Neuronal stem cell (in vitro differentiated cells): ENCODE measurements around the gene ERC2.

ENCODE experiments used
- DNase-seq: peaks from one replicate; pipeline ENCODE4 v3.0.0-alpha.2; 2013; ENCODE audit warnings: low spot score
- H2AFZ ChIP-seq: one replicate; pipeline ENCODE4 v1.6.1; 2013; ENCODE audit warnings: mild to moderate bottlenecking, low read length, inconsistent platforms
- H2AK5ac ChIP-seq: 2 replicates; pipeline ENCODE4 v1.6.1; 2013; ENCODE audit warnings: low read depth, mild to moderate bottlenecking, inconsistent platforms, low read length, moderate library complexity, mixed read lengths
- H2BK120ac ChIP-seq: 2 replicates; pipeline ENCODE4 v1.6.1; 2013; ENCODE audit warnings: low read depth, mild to moderate bottlenecking, inconsistent platforms, low read length, moderate library complexity, mixed read lengths
- H2BK12ac ChIP-seq: one replicate; pipeline ENCODE4 v1.6.1; 2013; ENCODE audit warnings: low read length, inconsistent platforms
- H2BK15ac ChIP-seq: 2 replicates; pipeline ENCODE4 v1.6.1; 2013; ENCODE audit warnings: mild to moderate bottlenecking, low read length, inconsistent platforms, mixed read lengths
- H2BK5ac ChIP-seq: one replicate; pipeline ENCODE4 v1.6.1; 2013; ENCODE audit warnings: inconsistent platforms, mild to moderate bottlenecking, low read length, moderate library complexity
- H3K14ac ChIP-seq: one replicate; pipeline ENCODE4 v1.6.1; 2013; ENCODE audit warnings: low read length, inconsistent platforms
- H3K18ac ChIP-seq: 2 replicates; pipeline ENCODE4 v1.6.1; 2013; ENCODE audit warnings: low read length, inconsistent platforms
- H3K23ac ChIP-seq: 2 replicates; pipeline ENCODE4 v1.6.1; 2013; ENCODE audit warnings: low read depth, mild to moderate bottlenecking, mixed read lengths, low read length, inconsistent platforms; ENCODE audit not compliant: poor library complexity
- H3K27ac ChIP-seq: replicated peaks from 3 replicates; pipeline ENCODE4 v1.5.1; 2013; ENCODE audit warnings: low read length, inconsistent platforms
- H3K27me3 ChIP-seq, 3 experiments: 2 replicates each; pipeline ENCODE4 v1.6.1; 2013; ENCODE audit warnings: low read length in 3 of 3, mild to moderate bottlenecking in 2 of 3, inconsistent platforms in 1 of 3, low read depth in 1 of 3, mixed read lengths in 1 of 3, moderate library complexity in 1 of 3; ENCODE audit not compliant: control insufficient read depth in 3 of 3, insufficient read depth in 3 of 3
- H3K36me3 ChIP-seq, 2 donors: replicated peaks in 1 of 2; 2 replicates each; pipeline ENCODE4 v1.6.1; 2013; ENCODE audit warnings: low read length in 2 of 2; ENCODE audit not compliant: control insufficient read depth in 2 of 2, insufficient read depth in 2 of 2
- H3K4ac ChIP-seq: 2 replicates; pipeline ENCODE4 v1.6.1; 2013; ENCODE audit warnings: inconsistent platforms, mild to moderate bottlenecking, low read length, moderate library complexity
- H3K4me1 ChIP-seq, 2 donors: 1 replicate in 1 of 2; 2 replicates in 1 of 2; pipeline ENCODE4 v1.6.1; 2013; ENCODE audit warnings: low read length in 2 of 2, low read depth in 1 of 2; ENCODE audit not compliant: control insufficient read depth in 2 of 2, insufficient read depth in 1 of 2
- H3K4me2 ChIP-seq: one replicate; pipeline ENCODE4 v1.6.1; 2013; ENCODE audit warnings: mild to moderate bottlenecking, low read length, inconsistent platforms; ENCODE audit not compliant: insufficient read depth, poor library complexity, severe bottlenecking
- H3K4me3 ChIP-seq, 2 donors: 2 replicates each; pipeline ENCODE4 v1.5.1; 2013; ENCODE audit warnings: low read length in 2 of 2, mild to moderate bottlenecking in 2 of 2, inconsistent platforms in 1 of 2, moderate library complexity in 1 of 2
- H3K79me1 ChIP-seq: one replicate; pipeline ENCODE4 v1.6.1; 2013; ENCODE audit warnings: low read depth, mild to moderate bottlenecking, inconsistent platforms, low read length, moderate library complexity
- H3K9ac ChIP-seq: one replicate; pipeline ENCODE4 v1.6.1; 2013; ENCODE audit warnings: mild to moderate bottlenecking, low read depth, low read length, inconsistent platforms; ENCODE audit not compliant: poor library complexity
- H3K9me3 ChIP-seq, 2 donors: replicated peaks in 1 of 2; 2 replicates each; pipeline versions ENCODE3 to v1.6.1; 2013; ENCODE audit warnings: low read length in 2 of 2, mild to moderate bottlenecking in 2 of 2, inconsistent platforms in 1 of 2, low read depth in 1 of 2, mixed read lengths in 1 of 2, moderate library complexity in 1 of 2; ENCODE audit not compliant: control insufficient read depth in 2 of 2, insufficient read depth in 1 of 2
- H4K8ac ChIP-seq: one replicate; pipeline ENCODE4 v1.6.1; 2013; ENCODE audit warnings: low read depth, mild to moderate bottlenecking, inconsistent platforms, low read length, moderate library complexity
- H4K91ac ChIP-seq: one replicate; pipeline ENCODE4 v1.6.1; 2013; ENCODE audit warnings: low read length, low read depth, mild to moderate bottlenecking, inconsistent platforms; ENCODE audit not compliant: poor library complexity
- WGBS, 2 donors: extraction: QIAGEN DNeasy Blood & Tissue Kit; methylation state at CpG; one replicate each; pipeline ENCODE4 v1.1.7; 2013; ENCODE audit warnings: missing lambda C conversion rate in 2 of 2, mixed read lengths in 1 of 2; ENCODE audit not compliant: insufficient read length in 2 of 2, insufficient replicate concordance in 1 of 2; ENCODE audit errors: extremely low coverage in 2 of 2; 5-methylcytosine and 5-hydroxymethylcytosine counted together

Gene ERC2

DNA sequence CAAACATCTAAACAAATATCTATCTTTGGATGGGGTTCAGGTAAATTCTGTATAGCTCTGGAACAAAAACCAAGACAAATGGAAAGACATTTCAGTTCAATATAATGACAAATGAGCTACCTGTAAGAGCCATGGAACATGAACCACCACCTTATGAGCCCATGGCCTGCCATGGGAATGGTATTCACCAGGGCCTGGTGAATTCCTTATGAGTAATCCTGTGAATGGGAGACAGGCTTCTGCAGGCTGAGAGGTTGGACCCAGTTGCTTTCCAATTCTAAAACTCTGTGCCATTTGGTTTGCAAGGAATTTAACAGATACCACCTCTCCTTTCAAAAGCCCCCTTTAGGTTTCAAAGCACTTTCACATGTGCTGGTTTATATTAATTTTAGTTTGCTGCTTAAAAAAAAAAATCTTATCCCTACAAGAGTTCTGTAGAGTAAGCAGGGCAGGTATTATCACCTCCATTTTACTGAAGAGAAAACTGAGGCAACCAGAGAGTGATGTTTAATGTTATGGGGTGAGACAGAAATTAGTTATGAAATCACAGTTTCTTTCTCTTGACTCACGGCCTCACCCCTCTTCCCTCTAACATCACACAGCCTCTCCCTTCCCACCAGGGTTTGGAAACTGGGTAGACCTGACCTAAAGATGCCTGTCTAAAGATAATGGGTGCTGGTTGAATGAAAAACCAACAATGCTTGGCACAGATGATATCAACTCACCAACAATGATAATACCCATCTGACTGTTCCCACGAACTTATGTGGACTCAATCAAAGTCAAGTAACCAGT lies 583.6 kb downstream of the ERC2 start:
- no peak overlapping the region for H2BK120ac ChIP-seq
- H3K79me1 ChIP-seq, result no peaks in the 10 kb centered on the region
- no peak overlapping the region for H3K9ac ChIP-seq
- no peak overlapping the region for H3K4me3 ChIP-seq
- H4K8ac ChIP-seq, result no peak overlapping the region
- H2BK12ac ChIP-seq, result no peak overlapping the region
- H2BK5ac ChIP-seq, result no peak overlapping the region
- H2BK15ac ChIP-seq, result no peak overlapping the region
- no peak overlapping the region for H3K18ac ChIP-seq
- no peak overlapping the region for H3K23ac ChIP-seq
- no peak overlapping the region for H3K14ac ChIP-seq
- no peaks in the 10 kb centered on the region for H3K27me3 ChIP-seq
- no peak overlapping the region for H2AK5ac ChIP-seq
- H2AFZ ChIP-seq, result no peak overlapping the region
- WGBS, 2 donors, result no CpG with 5 or more reads among the region's 2 CpGs
- H3K4me1 ChIP-seq, result peaks cover 9 to 13% of the 10 kb centered on the region in 2 donors
- no peak overlapping the region for H3K27ac ChIP-seq
- peaks cover 0 to 5% of the 10 kb centered on the region in 2 donors for H3K9me3 ChIP-seq
- no peak overlapping the region for H4K91ac ChIP-seq
- H3K4me2 ChIP-seq, result no peak overlapping the region
- no peak for DNase-seq
- no peaks in the 10 kb centered on the region for H3K36me3 ChIP-seq
- no peak overlapping the region for H3K4ac ChIP-seq

- peaks cover 0 to 5% of the 10 kb centered on the region in 2 donors for H3K9me3 ChIP-seq
- H4K8ac ChIP-seq, result no peak overlapping the region
- no peak overlapping the region for H3K23ac ChIP-seq
- no CpG with 5 or more reads among the region's 1 CpG for WGBS, 2 donors
- H3K9ac ChIP-seq, result no peak overlapping the region
- no peak overlapping the region for H2BK5ac ChIP-seq
- H3K4me3 ChIP-seq, result no peak overlapping the region
- H3K27ac ChIP-seq, result no peak overlapping the region
- no peak overlapping the region for H2BK12ac ChIP-seq
- no peaks in the 10 kb centered on the region for H3K79me1 ChIP-seq
- peaks cover 9 to 13% of the 10 kb centered on the region in 2 donors for H3K4me1 ChIP-seq
- no peak overlapping the region for H3K18ac ChIP-seq
- no peaks in the 10 kb centered on the region for H3K27me3 ChIP-seq
- no peak overlapping the region for H2BK15ac ChIP-seq
- H3K4ac ChIP-seq, result no peak overlapping the region
- H3K14ac ChIP-seq, result no peak overlapping the region
- H3K4me2 ChIP-seq, result no peak overlapping the region
- no peaks in the 10 kb centered on the region for H3K36me3 ChIP-seq
- no peak overlapping the region for H2AFZ ChIP-seq
- no peak for DNase-seq
- H2AK5ac ChIP-seq, result no peak overlapping the region
- no peak overlapping the region for H2BK120ac ChIP-seq
- H4K91ac ChIP-seq, result no peak overlapping the region
These were observed 584.2 kb downstream of the ERC2 start for GRCh38 chr3:55884066-55884465.

DNA sequence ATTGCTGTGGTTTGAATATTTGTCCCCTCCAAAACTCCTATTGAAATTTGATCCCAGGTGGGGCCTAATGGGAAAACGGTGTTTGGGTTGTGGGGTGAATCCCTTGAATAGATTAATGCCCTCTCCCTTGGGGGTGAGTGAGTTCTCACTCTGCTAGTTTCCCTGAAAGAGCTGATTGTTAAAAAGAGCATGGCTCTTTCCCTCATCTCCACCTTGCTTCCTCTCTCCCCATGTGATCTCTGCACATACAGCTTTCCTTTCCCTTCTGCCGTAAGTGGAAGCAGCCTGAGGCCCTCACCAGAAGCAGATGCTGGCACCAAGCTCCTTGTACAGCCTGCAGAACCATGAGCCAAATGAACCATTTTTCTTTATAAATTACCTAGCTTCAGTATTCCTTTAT lies 586.3 kb downstream of the ERC2 start:
- H3K4ac ChIP-seq, result no peak overlapping the region
- H3K27me3 ChIP-seq, result no peaks in the 10 kb centered on the region
- H3K79me1 ChIP-seq, result no peaks in the 10 kb centered on the region
- no CpG with 5 or more reads among the region's 2 CpGs for WGBS, 2 donors
- H3K36me3 ChIP-seq, result no peaks in the 10 kb centered on the region
- H3K9ac ChIP-seq, result no peak overlapping the region
- H3K4me2 ChIP-seq, result no peak overlapping the region
- no peak for DNase-seq
- no peak overlapping the region for H2BK15ac ChIP-seq
- no peak overlapping the region for H2BK120ac ChIP-seq
- no peak overlapping the region for H2AK5ac ChIP-seq
- no peak overlapping the region for H4K8ac ChIP-seq
- H2AFZ ChIP-seq, result no peak overlapping the region
- no peak overlapping the region for H3K14ac ChIP-seq
- H3K4me3 ChIP-seq, result no peak overlapping the region
- H3K23ac ChIP-seq, result no peak overlapping the region
- H2BK12ac ChIP-seq, result no peak overlapping the region
- no peak overlapping the region for H3K27ac ChIP-seq
- H4K91ac ChIP-seq, result no peak overlapping the region
- peaks cover 4 to 5% of the 10 kb centered on the region in 2 donors for H3K4me1 ChIP-seq
- peaks cover 0 to 5% of the 10 kb centered on the region in 2 donors for H3K9me3 ChIP-seq
- H3K18ac ChIP-seq, result no peak overlapping the region
- H2BK5ac ChIP-seq, result no peak overlapping the region

- Histone ChIP-seq H3K4ac (no peak overlapping the region), H3K9ac (no peak overlapping the region), H3K9me3 (peaks cover 0 to 5% of the 10 kb centered on the region in 2 donors), H4K91ac (no peak overlapping the region), H3K36me3 (no peaks in the 10 kb centered on the region), H3K23ac (no peak overlapping the region), H2AK5ac (no peak overlapping the region), H3K27me3 (no peaks in the 10 kb centered on the region), H3K27ac (no peak overlapping the region), H2BK15ac (no peak overlapping the region), H3K4me1 (peaks cover 4% of the 10 kb centered on the region in 2 donors), H3K4me3 (no peak overlapping the region), H2BK12ac (no peak overlapping the region), H3K79me1 (no peaks in the 10 kb centered on the region), H2AFZ (no peak overlapping the region), H3K18ac (no peak overlapping the region), H4K8ac (no peak overlapping the region), H2BK5ac (no peak overlapping the region), H3K14ac (no peak overlapping the region), H3K4me2 (no peak overlapping the region), H2BK120ac (no peak overlapping the region)
- no peak for DNase-seq
These were observed 587.9 kb downstream of the ERC2 start for GRCh38 chr3:55880357-55880756.
